Transverse colon (tissue), 4 donors: ENCODE data around the gene EHBP1.

Experiments
- CTCF ChIP-seq, 5 experiments: fragments of 200-600 bp in 3 of 5; fragments of 450-650 bp in 2 of 5; sonication (generic) in 3 of 5; IDR thresholded peaks; 1 replicate in 2 of 5; 2 replicates in 3 of 5; pipeline ENCODE4 v1.5.1; 2016 to 2017; ENCODE audit warnings: antibody characterized with exemption in 5 of 5, inconsistent platforms in 3 of 5, mild to moderate bottlenecking in 2 of 5, moderate library complexity in 1 of 5
- POLR2A ChIP-seq: fragments of 450-650 bp; IDR thresholded peaks from one replicate; pipeline ENCODE4 v1.6.1; 2016; ENCODE audit warnings: antibody characterized with exemption, mild to moderate bottlenecking, moderate library complexity
- POLR2AphosphoS5 ChIP-seq, 3 donors: sonication (generic); formaldehyde crosslinking; IDR thresholded peaks; one replicate each; pipeline ENCODE4 v1.6.1; 2016; ENCODE audit warnings: antibody characterized with exemption in 3 of 3

GRCh38 chr2:62793213-62793612 lies 87.7 kb downstream of the EHBP1 start:
- no peak for TF ChIP-seq CTCF (IDR thresholded peaks at IDR 0.05)
- TF ChIP-seq POLR2A: no peak
- no peak for TF ChIP-seq POLR2AphosphoS5 (IDR thresholded peaks at IDR 0.05)
